GM10847 (cell line): ENCODE data around the gene PHF21B.

Experiments used
- POLR2A ChIP-seq: IDR thresholded peaks from 2 replicates; pipeline ENCODE4 v1.6.1; 2011; ENCODE audit not compliant: insufficient read length; ENCODE audit errors: extremely low read depth

PHF21B gene

GRCh38 chr22:44983878-44984482 lies 25.8 kb downstream of the PHF21B start:
- no peak for TF ChIP-seq POLR2A

DNA sequence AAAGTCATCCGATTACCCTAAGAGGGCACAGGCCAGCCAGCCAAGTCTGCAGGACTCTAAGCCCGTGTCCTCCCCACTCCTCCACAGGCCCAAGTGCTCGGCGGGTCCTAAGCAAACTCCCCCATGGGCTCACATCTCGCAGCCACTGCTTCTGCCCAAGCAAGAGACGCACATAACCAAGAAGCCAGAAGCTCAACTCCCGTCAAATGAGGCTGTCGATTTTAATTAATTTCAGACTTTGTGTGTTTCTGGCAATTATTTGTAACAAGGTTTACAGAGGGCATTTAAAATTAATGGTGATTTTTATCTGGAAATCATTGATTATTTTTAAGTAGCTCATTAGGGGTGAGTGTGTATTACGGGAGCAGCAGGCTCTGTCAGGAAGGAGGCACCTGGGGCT lies 27.4 kb downstream of the PHF21B start:
- no peak for TF ChIP-seq POLR2A

- TF ChIP-seq POLR2A, result no peak
These were observed 27.9 kb downstream of the PHF21B start for GRCh38 chr22:44981857-44982256.

- no peak for TF ChIP-seq POLR2A
These were observed 30.7 kb downstream of the PHF21B start for GRCh38 chr22:44979154-44979553.

DNA sequence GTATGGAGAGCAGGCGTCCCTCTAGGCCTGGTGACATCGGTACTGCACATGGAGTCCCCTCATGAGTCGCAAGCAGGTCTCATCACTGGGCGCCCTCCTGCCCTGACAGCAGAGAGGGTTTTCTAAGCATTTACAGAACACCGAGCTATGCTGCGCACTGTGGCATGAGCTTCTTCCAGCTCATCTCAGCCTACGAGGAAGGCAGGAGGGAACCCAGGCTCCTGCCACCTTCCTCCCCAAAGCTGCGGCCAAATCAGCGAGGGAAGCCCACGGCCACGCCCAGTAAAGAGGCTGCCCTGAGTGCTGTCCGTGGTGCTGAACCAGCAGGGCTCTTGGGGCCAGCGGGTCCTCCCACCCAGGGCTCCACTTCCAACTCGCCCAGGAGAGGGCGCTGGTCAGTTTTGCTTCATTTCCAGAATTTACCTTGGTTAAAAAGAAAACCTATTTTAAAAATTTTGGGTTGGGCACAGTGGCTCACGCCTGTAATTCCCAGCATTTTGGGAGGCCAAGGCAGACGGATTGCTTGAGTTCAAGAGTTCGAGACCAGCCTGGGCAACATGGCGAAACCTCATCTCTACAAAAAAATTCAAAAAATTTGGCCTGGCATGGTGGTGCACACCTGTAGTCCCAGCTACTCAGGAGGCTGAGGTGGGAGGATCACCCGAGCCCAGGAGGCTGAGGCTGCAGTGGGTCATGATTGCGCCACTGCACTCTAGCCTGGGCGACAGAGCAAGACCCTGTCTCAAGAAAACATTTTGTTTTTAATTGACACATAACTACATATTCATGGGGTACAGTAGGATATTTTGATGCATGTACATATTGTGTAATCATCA lies 34.2 kb downstream of the PHF21B start:
- TF ChIP-seq POLR2A, result no peak

DNA sequence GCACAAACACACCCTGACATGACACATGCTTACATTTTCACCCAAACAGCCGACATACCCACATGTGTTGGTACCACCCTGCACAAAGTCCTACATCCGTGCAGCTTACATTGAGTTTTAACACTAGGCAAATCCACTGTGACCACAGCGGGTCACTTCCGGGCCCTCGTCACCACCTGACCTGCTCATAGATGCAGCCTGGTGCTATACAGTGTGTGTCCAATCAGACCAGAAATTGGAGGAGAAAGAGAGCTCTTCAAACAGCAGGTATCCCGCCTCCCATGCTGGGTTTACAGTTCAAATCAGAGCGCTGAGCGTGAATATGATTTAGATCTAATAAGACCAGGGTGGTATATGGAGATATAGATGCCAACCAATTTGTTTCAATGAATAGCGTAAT lies 35.4 kb downstream of the PHF21B start:
- TF ChIP-seq POLR2A, result no peak

GRCh38 chr22:44973829-44974228 lies 36.0 kb downstream of the PHF21B start:
- no peak for TF ChIP-seq POLR2A

DNA sequence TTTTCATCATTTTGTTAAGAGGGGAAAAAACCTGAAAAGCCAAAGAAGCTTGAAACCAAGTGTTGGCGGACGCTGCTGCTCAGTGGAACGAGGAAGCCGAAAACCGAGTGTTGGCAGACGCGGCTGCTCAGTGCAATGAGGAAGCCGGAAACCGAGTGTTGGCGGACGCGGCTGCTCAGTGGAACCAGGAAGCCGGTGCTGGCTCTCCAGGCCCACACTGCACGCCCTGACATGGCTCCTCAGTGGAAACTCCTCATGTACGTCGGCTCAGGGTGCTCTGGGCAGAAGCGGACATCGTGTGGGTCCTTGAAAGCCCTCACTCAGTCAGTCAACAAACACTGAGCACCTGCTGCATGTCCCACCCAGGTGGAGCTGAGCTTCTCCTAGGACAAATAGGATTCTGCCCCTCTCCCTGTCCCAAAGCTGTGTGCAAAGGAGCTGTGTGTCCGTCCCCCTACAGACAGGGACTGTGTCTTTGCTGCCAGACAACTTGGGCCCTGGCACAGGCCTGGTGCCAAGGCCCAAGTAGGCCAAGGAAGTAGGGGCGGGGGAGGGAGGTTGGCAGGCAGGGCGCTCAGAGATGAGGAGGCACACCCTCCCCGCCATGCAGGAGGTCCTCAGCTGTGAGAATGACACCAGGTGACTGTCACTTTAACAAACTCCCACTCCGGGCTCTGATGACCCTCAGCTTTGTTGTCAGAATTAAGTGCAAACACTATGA lies 37.3 kb downstream of the PHF21B start:
- TF ChIP-seq POLR2A, result no peak

GRCh38 chr22:44971651-44972362 lies 38.0 kb downstream of the PHF21B start:
- TF ChIP-seq POLR2A, result no peak

GRCh38 chr22:44970291-44970690 lies 39.5 kb downstream of the PHF21B start:
- no peak for TF ChIP-seq POLR2A

DNA sequence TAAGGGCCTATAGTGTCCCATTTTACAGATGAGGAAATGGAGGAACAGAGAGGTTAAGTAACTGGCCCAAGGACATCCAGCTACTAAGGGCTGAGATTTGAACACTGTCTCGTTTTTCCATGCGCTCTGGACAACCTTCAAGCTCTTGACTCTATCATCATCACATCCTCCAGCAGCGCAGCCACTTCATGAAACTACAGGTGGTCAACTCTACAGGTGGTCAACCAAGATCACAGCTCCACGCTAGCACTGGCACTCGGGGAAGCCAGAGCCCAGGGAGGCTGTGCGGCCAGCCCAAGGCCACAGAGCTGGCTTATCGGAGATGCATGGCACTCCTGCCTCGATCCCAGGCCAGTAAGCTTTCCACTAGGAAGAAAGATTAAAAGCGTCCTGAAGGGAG lies 40.0 kb downstream of the PHF21B start:
- no peak for TF ChIP-seq POLR2A

DNA sequence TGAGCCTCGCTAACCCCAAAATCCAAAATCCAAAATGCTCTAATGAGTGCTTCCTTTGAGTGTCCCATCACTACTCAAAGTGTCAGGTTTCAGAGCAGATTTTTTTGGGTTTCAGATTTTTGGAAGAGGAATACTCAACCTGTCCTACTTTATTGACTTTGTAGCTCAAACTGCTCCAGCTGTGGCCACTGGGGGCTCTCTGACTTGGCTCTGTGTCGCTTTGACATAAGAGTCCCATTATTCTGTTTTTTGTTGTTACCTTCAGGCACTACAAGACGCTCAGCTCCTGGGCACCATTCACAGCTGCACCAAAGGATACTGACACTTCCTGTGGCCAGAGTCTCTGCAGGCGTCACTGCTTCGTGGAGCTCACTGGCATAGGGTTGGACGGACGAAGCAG lies 41.1 kb downstream of the PHF21B start:
- TF ChIP-seq POLR2A, result no peak

DNA sequence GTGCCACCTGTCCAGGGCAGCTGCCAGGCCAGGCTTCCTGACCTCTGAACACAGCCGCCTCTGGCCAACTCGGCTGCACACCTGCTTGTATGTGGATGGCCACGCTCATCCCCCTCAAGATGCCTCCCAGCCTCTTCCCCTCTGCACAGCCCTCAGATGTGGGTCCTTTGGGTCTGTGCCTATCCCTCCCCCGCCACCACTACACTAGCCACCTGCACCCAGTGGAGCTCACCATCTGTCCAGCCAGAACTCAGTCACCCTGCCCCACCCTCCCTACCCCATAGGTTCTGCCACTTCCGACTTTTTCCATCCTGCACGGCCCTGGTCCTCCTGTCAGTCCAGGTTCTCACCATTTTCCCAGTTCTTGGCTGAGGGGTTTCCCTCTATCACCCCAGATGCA lies 44.6 kb downstream of the PHF21B start:
- no peak for TF ChIP-seq POLR2A

DNA sequence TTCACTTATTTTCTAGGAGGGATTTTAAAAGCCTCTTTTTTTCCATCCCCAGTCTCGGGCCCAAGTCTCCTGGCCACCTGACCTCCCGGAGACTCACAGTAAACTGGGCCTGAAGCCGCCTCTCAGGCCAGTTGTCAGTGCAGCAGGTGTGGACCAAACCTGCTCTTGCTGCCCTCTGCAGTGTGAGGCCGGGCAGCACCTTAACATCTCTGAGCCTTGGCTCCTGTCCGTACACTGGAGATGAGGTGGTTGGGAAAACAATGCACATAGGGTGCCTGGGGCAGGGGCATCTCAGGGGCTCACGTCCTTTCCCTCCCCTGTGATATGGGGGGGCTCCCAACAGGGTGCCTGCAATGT lies 45.1 kb downstream of the PHF21B start:
- TF ChIP-seq POLR2A, result no peak
